IMR-90 (cell line): ENCODE measurements around the gene APLF. TPM values are rescaled to one million over a fixed set of nuclear protein-coding genes. Genes with fewer than 3 reads are reported as not detected.

Source experiments
- ATAC-seq: fragments of 200-7000 bp; cut with Tn5 transposase; 2 replicates; pipeline ENCODE4 v1.9.1; 2020; ENCODE audit warnings: low read depth, mild to moderate bottlenecking, moderate library complexity
- BruUV-seq: library from RNA; stranded (reverse); fragments of 400-500 nt; replicated peaks from 2 replicates; lab custom pipeline; 2021; lab: Mats Ljungman, UMichigan
- CTCF ChIA-PET: fragments of 300-600 bp; formaldehyde crosslinking; extraction: SDS; loops from one replicate; lab custom pipeline; 2021; ENCODE audit warnings: antibody characterized with exemption; lab: Yijun Ruan, JAX
- POLR2A ChIA-PET: fragments of 300-600 bp; sonication (Branson Sonifier 250); formaldehyde crosslinking; loops from one replicate; lab custom pipeline; 2022; ENCODE audit warnings: antibody characterized with exemption; ENCODE audit not compliant: unreplicated experiment; lab: Charles Lee
- DNase-seq: peaks from one replicate; pipeline ENCODE4 v3.0.0; 2013
- H2AFZ ChIP-seq: replicated peaks from 2 replicates; pipeline ENCODE3; 2013; ENCODE audit warnings: low read length, mild to moderate bottlenecking; ENCODE audit not compliant: poor library complexity
- H2AK5ac ChIP-seq: 2 replicates; pipeline ENCODE4 v1.6.1; 2013; ENCODE audit warnings: low read depth, low read length, inconsistent platforms
- H2AK9ac ChIP-seq: replicated peaks from 2 replicates; pipeline ENCODE3; 2013; ENCODE audit warnings: mild to moderate bottlenecking, low read depth, low read length, moderate library complexity; ENCODE audit not compliant: poor library complexity
- H2BK120ac ChIP-seq: 2 replicates; pipeline ENCODE4 v1.6.1; 2013; ENCODE audit warnings: low read depth, low read length, inconsistent platforms
- H2BK15ac ChIP-seq: 3 replicates; pipeline ENCODE4 v1.6.1; 2013; ENCODE audit warnings: low read depth, low read length, inconsistent platforms
- H2BK20ac ChIP-seq: 2 replicates; pipeline ENCODE4 v1.6.1; 2013; ENCODE audit warnings: low read depth, mild to moderate bottlenecking, inconsistent platforms, low read length, moderate library complexity
- H2BK5ac ChIP-seq: 2 replicates; pipeline ENCODE4 v1.6.1; 2013; ENCODE audit warnings: mild to moderate bottlenecking, low read depth, low read length, inconsistent platforms; ENCODE audit not compliant: poor library complexity, severe bottlenecking
- H3K14ac ChIP-seq: replicated peaks from 2 replicates; pipeline ENCODE4 v1.6.1; 2013; ENCODE audit warnings: low read depth, low read length, inconsistent platforms
- H3K18ac ChIP-seq: 2 replicates; pipeline ENCODE4 v1.6.1; 2013; ENCODE audit warnings: low read depth, low read length, control low read depth
- H3K23ac ChIP-seq: 2 replicates; pipeline ENCODE4 v1.6.1; 2013; ENCODE audit warnings: low read depth, low read length, inconsistent platforms
- H3K27ac ChIP-seq: 2 replicates; pipeline ENCODE4 v1.5.1; 2013; ENCODE audit warnings: mild to moderate bottlenecking, control low read depth, low read length; ENCODE audit not compliant: insufficient read depth
- H3K27me3 ChIP-seq: 2 replicates; pipeline ENCODE4 v1.6.1; 2013; ENCODE audit warnings: low read length; ENCODE audit not compliant: control insufficient read depth, insufficient read depth
- H3K36me3 ChIP-seq: 2 replicates; pipeline ENCODE4 v1.6.1; 2013; ENCODE audit warnings: low read length, mixed read lengths; ENCODE audit not compliant: control insufficient read depth, insufficient read depth
- H3K4ac ChIP-seq: 2 replicates; pipeline ENCODE4 v1.6.1; 2013; ENCODE audit warnings: low read depth, low read length, inconsistent platforms
- H3K4me1 ChIP-seq: 2 replicates; pipeline ENCODE4 v1.6.1; 2013; ENCODE audit warnings: low read length, mixed read lengths; ENCODE audit not compliant: control insufficient read depth, insufficient read depth
- H3K4me2 ChIP-seq: 2 replicates; pipeline ENCODE4 v1.6.1; 2013; ENCODE audit warnings: low read depth, mild to moderate bottlenecking, control low read depth, low read length, moderate library complexity
- H3K4me3 ChIP-seq: 2 replicates; pipeline ENCODE4 v1.5.1; 2013; ENCODE audit warnings: low read depth, mild to moderate bottlenecking, control low read depth, low read length, moderate library complexity; ENCODE audit not compliant: insufficient read depth
- H3K56ac ChIP-seq: 2 replicates; pipeline ENCODE4 v1.6.1; 2013; ENCODE audit warnings: low read length, inconsistent platforms; ENCODE audit not compliant: insufficient read depth; ENCODE audit errors: extremely low read depth
- H3K79me1 ChIP-seq, 2 experiments: 2 replicates each; pipeline ENCODE4 v1.6.1; 2013; ENCODE audit warnings: low read length in 2 of 2, inconsistent platforms in 1 of 2, low read depth in 1 of 2
- H3K9ac ChIP-seq: 2 replicates; pipeline ENCODE4 v1.6.1; 2013; ENCODE audit warnings: low read depth, low read length, control low read depth
- H3K9me1 ChIP-seq: 2 replicates; pipeline ENCODE4 v1.6.1; 2013; ENCODE audit warnings: low read length, inconsistent platforms; ENCODE audit not compliant: insufficient read depth
- H3K9me3 ChIP-seq: 2 replicates; pipeline ENCODE4 v1.6.1; 2013; ENCODE audit warnings: low read length; ENCODE audit not compliant: control insufficient read depth, insufficient read depth
- H4K20me1 ChIP-seq: 2 replicates; pipeline ENCODE4 v1.6.1; 2013; ENCODE audit warnings: low read length, inconsistent platforms; ENCODE audit not compliant: insufficient read depth
- H4K5ac ChIP-seq: 2 replicates; pipeline ENCODE4 v1.6.1; 2013; ENCODE audit warnings: mild to moderate bottlenecking, low read depth, low read length, control low read depth
- H4K8ac ChIP-seq, 2 experiments: 2 replicates each; pipeline ENCODE4 v1.6.1; 2013; ENCODE audit warnings: low read depth in 2 of 2, low read length in 2 of 2, control low read depth in 1 of 2, inconsistent platforms in 1 of 2
- H4K91ac ChIP-seq: 2 replicates; pipeline ENCODE4 v1.6.1; 2013; ENCODE audit warnings: low read depth, low read length, inconsistent platforms; ENCODE audit not compliant: insufficient read depth
- SMC3 ChIP-seq: fragments of 150-350 bp; IDR thresholded peaks from 2 replicates; pipeline ENCODE4 v1.6.1; 2016; ENCODE audit warnings: low read depth, mild to moderate bottlenecking, antibody characterized with exemption, low read length, moderate library complexity
- WGBS, 2 experiments: methylation state at CpG; one replicate each; pipeline versions ENCODE4 v1.1.5 to v1.1.7; 2013; ENCODE audit warnings: missing lambda C conversion rate in 2 of 2; ENCODE audit not compliant: insufficient read length in 1 of 2; ENCODE audit errors: extremely low coverage in 2 of 2; 5-methylcytosine and 5-hydroxymethylcytosine counted together
- dilution Hi-C: fragments of 300-500 bp; cut with HindIII; formaldehyde crosslinking; loops from one replicate; pipeline ENCODE4 v1.14.3; 2018; ENCODE audit warnings: low sequenced_read_pairs; ENCODE audit not compliant: unreplicated experiment
- in situ Hi-C: fragments of 300-500 bp; cut with MboI; formaldehyde crosslinking; loops from 3 replicates; pipeline ENCODE4 v1.14.3; 2019; ENCODE audit warnings: low sequenced_read_pairs, inconsistent platforms, mixed read lengths
- intact Hi-C: fragments of 100-400 bp; cut with micrococcal nuclease; formaldehyde crosslinking; loops from 2 replicates; pipeline ENCODE4 v1.10.0; 2022
- polyA plus RNA-seq, 3 experiments: library from polyadenylated mRNA; depleted of rRNA; stranded (reverse); fragments of >200 nt; gene quantifications; 2 replicates each; pipeline ENCODE4 v1.2.3, GENCODE V29; 2012; ENCODE audit warnings: low replicate concordance in 1 of 3
- total RNA-seq: library from RNA; depleted of rRNA; stranded (reverse); fragments of >200 nt; gene quantifications from 2 replicates; pipeline ENCODE4 v1.2.3, GENCODE V29; 2012

The APLF gene
- total and polyA plus RNA-seq, 2 of the 4 experiments (the other 2 are of a cell fraction), result 1.5 to 2.3 TPM

- no peaks in the 10 kb centered on the region for H4K20me1 ChIP-seq
- no peak overlapping the region for H2BK5ac ChIP-seq
- H3K4me3 ChIP-seq, result no peak overlapping the region
- no peak overlapping the region for H2BK15ac ChIP-seq
- 0 out of 2 replicates have a peak, but pooled peaks cover 2% of the 10 kb centered on the region for H3K4me1 ChIP-seq
- H3K23ac ChIP-seq, result no peak overlapping the region
- no peak overlapping the region for H2AFZ ChIP-seq
- no peaks in the 10 kb centered on the region for H3K79me1 ChIP-seq
- H2BK20ac ChIP-seq, result no peak overlapping the region
- 72% methylated on average over 5 of the region's 14 CpGs; no CpG with 5 or more reads in 1 of the 2 experiments for WGBS, 2 experiments
- ChIA-PET POLR2A (no interaction called here), CTCF (interaction anchor here (0.6 kb wide), 1 partner anchor 976 kb away, joined by 3 read pairs; no protein-coding TSS in a partner anchor)
- H3K27me3 ChIP-seq, result peaks cover 15% of the 10 kb centered on the region
- H3K9me3 ChIP-seq, result no peaks in the 10 kb centered on the region
- no peak overlapping the region for H3K9ac ChIP-seq
- H3K36me3 ChIP-seq, result no peaks in the 10 kb centered on the region
- no peak overlapping the region for H4K91ac ChIP-seq
- H3K4me2 ChIP-seq, result no peak overlapping the region
- intact Hi-C loops (no loop called here), in situ Hi-C loops (no loop called here), dilution Hi-C loops (no loop called here)
- H4K8ac ChIP-seq, result no peak overlapping the region
- no peak overlapping the region for H3K56ac ChIP-seq
- no peak overlapping the region for H4K5ac ChIP-seq
- H2BK120ac ChIP-seq, result no peak overlapping the region
- no peak overlapping the region for H3K27ac ChIP-seq
- no peak overlapping the region for H3K4ac ChIP-seq
- H2AK5ac ChIP-seq, result no peak overlapping the region
- no TSS peak for BruUV-seq
- H3K14ac ChIP-seq, result no peak overlapping the region
- no peaks in the 10 kb centered on the region for H3K9me1 ChIP-seq
- no peak overlapping the region for H3K18ac ChIP-seq
- no peak for TF ChIP-seq SMC3
- no peak overlapping the region for H2AK9ac ChIP-seq
- DNase-seq (no peak), ATAC-seq (no peak)
These were observed 34.4 kb upstream of the APLF start for GRCh38 chr2:68432696-68433658.
